ENCODE data around the gene LPAR1. TPM values are rescaled to one million over a fixed set of nuclear protein-coding genes. Genes with fewer than 3 reads are reported as not detected.

LPAR1 gene
- total RNA-seq, 1 experiment from 2014 or later: 0.21 TPM

GRCh38 chr9:111013707-111014106 is 24.6 kb downstream of the LPAR1 start:
- H3K9me3 Mint-ChIP-seq (ENCODE audit: unreplicated experiment): no peaks in the 10 kb centered on the region
- no peak for TF ChIP-seq CTCF (IDR thresholded peaks at IDR 0.05; ENCODE audit: unreplicated experiment)
- no peak overlapping the region for H3K27ac Mint-ChIP-seq (ENCODE audit: low read depth, unreplicated experiment)
- no peak for DNase-seq (ENCODE audit: unreplicated experiment)
- H3K4me3 Mint-ChIP-seq (ENCODE audit: unreplicated experiment): no peak overlapping the region
- no peaks in the 10 kb centered on the region for H3K27me3 Mint-ChIP-seq (ENCODE audit: insufficient read depth, unreplicated experiment)
- BruUV-seq (replicated peaks): no TSS peak
- no peaks in the 10 kb centered on the region for H3K36me3 Mint-ChIP-seq (ENCODE audit: insufficient read depth, unreplicated experiment)
- intact Hi-C loops (cut with micrococcal nuclease): no loop called here
- POLR2A ChIA-PET: no interaction called here
- H3K4me1 Mint-ChIP-seq (ENCODE audit: insufficient read depth, unreplicated experiment): no peaks in the 10 kb centered on the region
- CTCF ChIA-PET: no interaction called here

- no peak overlapping the region for H3K27ac Mint-ChIP-seq (ENCODE audit: low read depth, unreplicated experiment)
- no peak for TF ChIP-seq CTCF (IDR thresholded peaks at IDR 0.05; ENCODE audit: unreplicated experiment)
Measured at GRCh38 chr9:111013250-111013649, 25.0 kb downstream of the LPAR1 start.

GRCh38 chr9:111008158-111009075 is 29.9 kb downstream of the LPAR1 start:
- no peaks in the 10 kb centered on the region for H3K27me3 Mint-ChIP-seq (ENCODE audit: insufficient read depth, unreplicated experiment)
- POLR2A ChIA-PET: no interaction called here
- no peaks in the 10 kb centered on the region for H3K4me1 Mint-ChIP-seq (ENCODE audit: insufficient read depth, unreplicated experiment)
- H3K27ac Mint-ChIP-seq (ENCODE audit: low read depth, unreplicated experiment): no peak overlapping the region
- no peak for TF ChIP-seq CTCF (IDR thresholded peaks at IDR 0.05; ENCODE audit: unreplicated experiment)
- H3K4me3 Mint-ChIP-seq (ENCODE audit: unreplicated experiment): no peak overlapping the region
- intact Hi-C loops (cut with micrococcal nuclease): no loop called here
- no peaks in the 10 kb centered on the region for H3K36me3 Mint-ChIP-seq (ENCODE audit: insufficient read depth, unreplicated experiment)
- no TSS peak for BruUV-seq (replicated peaks)
- DNase-seq (ENCODE audit: unreplicated experiment): no peak
- no peaks in the 10 kb centered on the region for H3K9me3 Mint-ChIP-seq (ENCODE audit: unreplicated experiment)
- CTCF ChIA-PET: interaction anchor here (0.6 to 0.8 kb wide), 3 partner anchors 9 to 165 kb away, joined by 3 read pairs; no protein-coding TSS in a partner anchor

More at GRCh38 chr9:111013250-111013649, 25.0 kb downstream of the LPAR1 start:
- intact Hi-C loops (cut with micrococcal nuclease): no loop called here
- Mint-ChIP-seq H3K4me3 (ENCODE audit: unreplicated experiment) (no peak overlapping the region), H3K36me3 (ENCODE audit: insufficient read depth, unreplicated experiment) (no peaks in the 10 kb centered on the region), H3K4me1 (ENCODE audit: insufficient read depth, unreplicated experiment) (no peaks in the 10 kb centered on the region), H3K9me3 (ENCODE audit: unreplicated experiment) (no peaks in the 10 kb centered on the region), H3K27me3 (ENCODE audit: insufficient read depth, unreplicated experiment) (no peaks in the 10 kb centered on the region)
- BruUV-seq (replicated peaks): no TSS peak
- ChIA-PET CTCF (no interaction called here), POLR2A (no interaction called here)
- no peak for DNase-seq (ENCODE audit: unreplicated experiment)

GRCh38 chr9:111005746-111006470 is 32.4 kb downstream of the LPAR1 start:
- BruUV-seq (replicated peaks): no TSS peak
- no peak overlapping the region for H3K27ac Mint-ChIP-seq (ENCODE audit: low read depth, unreplicated experiment)
- intact Hi-C loops (cut with micrococcal nuclease): no loop called here
- DNase-seq (ENCODE audit: unreplicated experiment): no peak
- no peak overlapping the region for H3K4me3 Mint-ChIP-seq (ENCODE audit: unreplicated experiment)
- H3K27me3 Mint-ChIP-seq (ENCODE audit: insufficient read depth, unreplicated experiment): no peaks in the 10 kb centered on the region
- no peaks in the 10 kb centered on the region for H3K9me3 Mint-ChIP-seq (ENCODE audit: unreplicated experiment)
- no peak for TF ChIP-seq CTCF (IDR thresholded peaks at IDR 0.05; ENCODE audit: unreplicated experiment)
- no peaks in the 10 kb centered on the region for H3K36me3 Mint-ChIP-seq (ENCODE audit: insufficient read depth, unreplicated experiment)
- CTCF ChIA-PET: no interaction called here
- POLR2A ChIA-PET: interaction anchor here (0.6 kb wide), 2 partner anchors 34 to 1344 kb away, joined by 3 to 4 read pairs; no protein-coding TSS in a partner anchor
- no peaks in the 10 kb centered on the region for H3K4me1 Mint-ChIP-seq (ENCODE audit: insufficient read depth, unreplicated experiment)
